Left ventricle myocardium superior (tissue), 1 donor: ENCODE data around the gene PHF20. TPM values are rescaled to one million over a fixed set of nuclear protein-coding genes. Genes with fewer than 3 reads are reported as not detected.
A peak's percentile ranks its signal among the peaks of the same experiment; 100 is the strongest.
"Not testable (repeated sequence)": the region's sequence is repeated elsewhere in the genome, so short reads cannot be mapped to it uniquely, and the experiment has no call there.

Experiments
- ATAC-seq: fragments of 200-7000 bp; cut with Tn5 transposase; one replicate; pipeline ENCODE4 v1.9.1; 2020; ENCODE audit warnings: mild to moderate bottlenecking, moderate library complexity
- DNase-seq: peaks from one replicate; pipeline ENCODE4 v3.0.0-alpha.2; 2020
- intact Hi-C: fragments of 100-400 bp; cut with micrococcal nuclease; formaldehyde crosslinking; loops from one replicate; pipeline ENCODE4 v1.11.0; 2022
- total RNA-seq: library from RNA; stranded (reverse); fragmentation: NEBNext Ultra II Directional; extraction: Animal tissue kit (Norgen Biotek cat#: 25700); gene quantifications from one replicate; pipeline ENCODE4 v1.2.1, GENCODE V29; 2021
- donor health status: DM: no; HTN: yes; CAD: no; lungs with severe emphysema.

The PHF20 gene
- total RNA-seq, 1 donor from 2014 or later = 37.0 TPM

- intact Hi-C loops = no loop called here
- ATAC-seq (no peak), DNase-seq (no peak)
Measured at GRCh38 chr20:35950093-35950492, 178.3 kb downstream of the PHF20 start.

DNA sequence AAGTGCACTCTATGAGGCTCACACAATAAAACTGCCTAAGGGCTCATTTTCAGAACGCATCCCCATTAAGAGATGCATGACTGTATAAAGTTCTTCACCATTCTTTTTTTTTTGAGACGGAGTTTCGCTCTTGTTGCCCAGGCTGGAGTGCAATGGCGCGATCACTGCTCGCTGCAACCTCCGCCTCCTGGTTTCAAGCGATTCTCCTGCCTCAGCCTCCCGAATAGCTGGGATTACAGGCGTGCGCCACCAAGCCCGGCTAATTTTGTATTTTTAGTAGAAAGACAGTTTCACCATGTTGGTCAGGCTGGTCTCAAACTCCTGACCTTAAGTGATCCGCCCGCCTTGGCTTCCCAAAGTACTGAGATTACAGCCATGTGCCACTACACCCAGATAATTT, 180.3 kb downstream of the PHF20 start:
- intact Hi-C loops, ATAC-seq, DNase-seq: not testable (repeated sequence)

- ATAC-seq (no peak), DNase-seq (no peak)
- intact Hi-C loops = no loop called here
Measured at GRCh38 chr20:35952480-35953386, 180.9 kb downstream of the PHF20 start.

DNA sequence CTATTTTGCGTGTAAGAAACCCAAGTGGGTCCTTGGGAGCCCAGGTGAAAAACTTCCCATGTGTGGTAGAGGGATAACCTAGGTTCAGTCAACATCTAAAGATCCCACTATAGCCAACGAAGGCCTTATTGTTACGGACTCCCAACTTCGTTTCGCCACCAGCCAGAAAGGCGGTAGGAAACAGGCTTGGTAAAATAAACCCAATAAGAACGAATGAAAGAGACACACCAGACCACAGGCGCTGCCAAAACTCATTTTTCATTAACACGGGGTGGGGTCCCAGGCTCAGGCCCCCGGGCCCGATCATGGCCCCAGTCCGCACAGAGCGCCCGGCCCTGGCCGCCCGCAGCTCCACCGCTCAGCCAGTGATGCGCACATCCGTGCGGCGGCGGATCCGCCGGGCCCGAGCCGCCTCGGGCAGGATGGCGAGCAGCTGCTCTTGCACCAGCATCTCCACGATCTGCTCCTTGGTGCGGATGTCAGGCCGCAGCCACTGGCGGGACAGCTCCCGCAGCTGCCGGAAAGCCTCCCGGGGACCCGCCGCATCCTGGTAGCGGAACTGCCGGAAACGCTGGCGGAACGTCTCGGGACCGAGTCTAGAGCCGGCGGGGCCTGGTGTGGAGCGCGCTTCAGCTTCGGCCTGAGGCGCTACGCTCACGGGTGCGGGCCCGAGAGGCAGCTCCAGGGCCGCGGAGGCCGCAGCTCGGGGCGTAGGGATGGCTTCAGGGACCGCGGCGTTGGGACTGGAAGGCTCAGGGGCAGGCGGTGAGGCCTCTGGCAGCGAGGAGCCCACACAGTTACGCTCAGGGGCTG, 181.8 kb downstream of the PHF20 start:
- DNase-seq = peak; percentile 63
- peak; percentile 47 for ATAC-seq
- intact Hi-C loops = no loop called here

DNA sequence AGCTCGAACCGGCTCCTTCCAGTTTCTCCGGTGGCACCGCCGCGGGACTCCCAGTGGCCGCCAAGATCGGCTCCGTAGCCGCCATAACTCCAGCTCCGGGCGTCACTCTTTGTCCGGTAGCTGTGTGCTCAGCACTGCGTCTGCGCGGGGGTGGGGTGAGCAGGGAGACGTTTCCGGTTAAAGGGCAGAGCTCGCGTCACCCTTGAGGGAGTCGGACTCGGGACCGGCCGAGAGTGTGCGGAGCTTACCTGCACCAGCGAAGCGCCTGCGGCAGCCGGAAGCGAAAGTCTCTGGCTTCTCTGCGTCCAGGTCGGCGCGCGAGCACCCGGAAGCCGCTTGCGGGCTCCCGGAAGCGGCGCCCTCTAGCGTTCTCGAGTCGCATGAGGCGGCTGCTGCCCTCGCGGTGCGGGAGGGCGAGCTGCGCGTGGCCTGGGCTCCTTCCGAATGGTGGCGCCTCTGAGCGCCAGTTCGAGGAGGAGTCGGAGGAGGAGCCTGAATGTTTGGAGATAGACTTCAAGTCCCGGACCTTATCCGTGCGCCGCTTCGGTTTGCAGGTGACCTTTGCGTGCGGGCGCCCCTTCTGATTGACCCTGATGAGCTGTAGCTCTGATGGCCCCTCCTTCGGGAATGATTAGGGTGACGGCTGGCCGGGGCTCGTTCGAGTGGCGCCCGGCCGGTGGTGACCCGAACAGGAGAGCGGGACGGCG, 182.5 kb downstream of the PHF20 start, which contains the start of gene SCAND1:
SCAND1 (minus strand) TSS at position 303 of the 707 bp plus-strand sequence; CDS start at position 85, 218 bp downstream.
- intact Hi-C loops = no loop called here
- DNase-seq = peak; percentile 97

GRCh38 chr20:35954907-35955251, 183.1 kb downstream of the PHF20 start:
- intact Hi-C loops = no loop called here
- DNase-seq = no peak

More for the DNA sequence above, 182.5 kb downstream of the PHF20 start, which contains the start of gene SCAND1:
- peak; percentile 93 for ATAC-seq

GRCh38 chr20:35956616-35957015, 184.8 kb downstream of the PHF20 start:
- intact Hi-C loops = no loop called here
- ATAC-seq = no peak

More at GRCh38 chr20:35954907-35955251, 183.1 kb downstream of the PHF20 start:
- peak; percentile 5 for ATAC-seq

DNA sequence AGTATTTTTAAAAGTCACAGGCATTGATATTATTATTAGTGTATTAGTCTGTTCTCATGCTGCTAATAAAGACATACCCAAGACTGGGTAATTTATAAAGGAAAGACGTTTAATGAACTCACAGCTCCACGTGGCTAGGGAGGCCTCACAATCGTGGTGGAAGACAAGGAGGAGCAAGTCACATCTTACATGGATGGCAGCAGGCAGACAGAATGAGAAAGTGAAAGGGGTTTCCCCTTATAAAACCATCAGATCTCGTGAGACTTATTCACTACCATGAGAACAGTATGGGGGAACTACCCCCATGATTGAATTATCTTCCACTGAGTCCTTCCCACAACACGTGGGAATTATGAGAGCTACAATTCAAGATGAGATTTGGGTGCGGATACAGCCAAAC, 187.5 kb downstream of the PHF20 start:
- DNase-seq, intact Hi-C loops, ATAC-seq: not testable (repeated sequence)

More at GRCh38 chr20:35956616-35957015, 184.8 kb downstream of the PHF20 start:
- DNase-seq = no peak

GRCh38 chr20:35963878-35964277, 192.1 kb downstream of the PHF20 start:
- ATAC-seq (no peak), DNase-seq (no peak)
- intact Hi-C loops = no loop called here

DNA sequence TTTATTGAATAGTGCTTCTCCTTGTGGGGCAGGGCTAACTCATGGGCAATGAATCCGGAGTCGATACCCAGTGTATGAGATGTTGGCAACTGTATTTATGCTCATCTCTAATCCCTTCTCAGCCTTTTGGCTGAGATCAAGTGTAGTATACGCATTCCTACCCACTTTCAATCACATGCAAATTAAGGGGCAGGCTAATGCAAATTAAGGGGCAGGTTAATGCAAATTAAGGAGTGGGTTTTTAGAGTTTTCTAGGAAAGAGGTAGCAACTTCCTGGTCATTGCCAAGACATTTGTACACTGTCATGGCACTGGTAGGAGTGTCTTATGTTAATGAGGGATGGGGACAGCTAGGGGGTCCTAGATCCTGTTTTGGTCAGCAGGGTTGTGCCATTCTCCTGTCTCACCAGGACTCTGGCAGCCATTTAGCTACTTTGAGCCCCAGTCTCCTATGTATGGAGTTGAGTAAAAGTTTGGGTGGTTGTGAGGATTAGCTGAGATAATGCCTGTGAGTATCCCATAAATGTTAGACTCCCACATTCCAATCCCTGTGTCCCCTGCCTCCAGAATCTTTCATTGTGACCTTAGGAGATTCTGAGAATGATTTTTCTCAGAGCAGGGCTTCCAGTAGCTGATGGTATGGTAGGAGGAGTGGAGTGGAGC, 196.3 kb downstream of the PHF20 start, which contains the start of gene CNBD2:
CNBD2 (plus strand) TSS at position 612 of the 662 bp plus-strand sequence. CDS start 173 bp downstream, outside the sequence.
- intact Hi-C loops = no loop called here
- no peak for DNase-seq

GRCh38 chr20:35968930-35969329, 197.1 kb downstream of the PHF20 start:
- DNase-seq = no peak
- no peak for ATAC-seq
- intact Hi-C loops = no loop called here

More for the DNA sequence above, 196.3 kb downstream of the PHF20 start, which contains the start of gene CNBD2:
- no peak for ATAC-seq

DNA sequence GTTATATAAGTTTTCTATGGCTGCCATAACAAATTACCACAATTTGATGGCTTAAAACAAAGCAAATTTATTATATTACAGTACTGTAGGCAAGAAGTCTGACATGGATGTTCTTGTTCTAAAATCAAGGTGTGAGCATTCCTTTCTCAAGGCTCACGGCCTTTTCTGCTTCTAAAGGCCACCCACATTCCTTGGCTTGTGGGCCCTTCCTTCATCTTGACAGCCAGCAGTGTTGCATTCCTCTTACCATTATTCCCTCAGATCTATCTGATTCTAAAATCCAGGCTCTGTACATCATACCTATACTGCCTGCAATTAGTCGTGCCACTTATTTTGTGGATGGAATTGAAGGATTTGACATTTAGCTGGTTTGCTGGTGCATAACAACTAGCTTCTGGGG, 200.2 kb downstream of the PHF20 start:
- ATAC-seq (no peak), DNase-seq (no peak)
- intact Hi-C loops = no loop called here

GRCh38 chr20:35972462-35972861, 200.6 kb downstream of the PHF20 start:
- intact Hi-C loops = no loop called here
- no peak for DNase-seq
- ATAC-seq = no peak

GRCh38 chr20:35974256-35974655, 202.4 kb downstream of the PHF20 start:
- DNase-seq (no peak), ATAC-seq (no peak)
- intact Hi-C loops = no loop called here

GRCh38 chr20:35975576-35976373, 204.0 kb downstream of the PHF20 start:
- ATAC-seq = no peak
- intact Hi-C loops = no loop called here
- DNase-seq = no peak

GRCh38 chr20:35978041-35978513, 206.3 kb downstream of the PHF20 start:
- no peak for DNase-seq
- intact Hi-C loops = no loop called here
- ATAC-seq = no peak

DNA sequence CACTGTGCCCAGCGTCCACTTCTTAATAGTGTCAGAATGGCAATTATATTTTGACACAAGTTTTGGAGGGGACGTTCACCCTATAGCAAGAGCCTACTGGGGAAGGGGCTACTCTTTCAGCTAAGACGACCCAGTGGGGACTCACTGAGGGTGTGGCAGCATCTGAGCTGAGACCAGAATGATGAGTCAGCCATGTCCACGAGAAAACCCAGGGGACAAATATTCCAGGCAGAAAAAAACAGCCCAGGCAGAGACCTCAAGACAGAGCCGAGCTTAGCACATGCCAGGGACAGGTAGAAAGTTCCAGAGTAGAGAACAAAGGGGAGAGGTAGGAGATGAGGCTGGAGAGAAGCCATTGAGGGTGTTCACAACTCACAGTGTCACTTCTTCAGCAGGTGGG, 207.7 kb downstream of the PHF20 start:
- DNase-seq = no peak
- intact Hi-C loops = no loop called here
- ATAC-seq = no peak

- ATAC-seq (no peak), DNase-seq (no peak)
- intact Hi-C loops = no loop called here
Measured at GRCh38 chr20:35981969-35982368, 210.2 kb downstream of the PHF20 start.
